NCI-H524 (cell line): ENCODE measurements around the gene AOPEP.

Experiments
- DNase-seq, 2 experiments: peaks; one replicate each; lab custom pipeline; 2025; lab: John Stamatoyannopoulos, UW

AOPEP gene

DNA sequence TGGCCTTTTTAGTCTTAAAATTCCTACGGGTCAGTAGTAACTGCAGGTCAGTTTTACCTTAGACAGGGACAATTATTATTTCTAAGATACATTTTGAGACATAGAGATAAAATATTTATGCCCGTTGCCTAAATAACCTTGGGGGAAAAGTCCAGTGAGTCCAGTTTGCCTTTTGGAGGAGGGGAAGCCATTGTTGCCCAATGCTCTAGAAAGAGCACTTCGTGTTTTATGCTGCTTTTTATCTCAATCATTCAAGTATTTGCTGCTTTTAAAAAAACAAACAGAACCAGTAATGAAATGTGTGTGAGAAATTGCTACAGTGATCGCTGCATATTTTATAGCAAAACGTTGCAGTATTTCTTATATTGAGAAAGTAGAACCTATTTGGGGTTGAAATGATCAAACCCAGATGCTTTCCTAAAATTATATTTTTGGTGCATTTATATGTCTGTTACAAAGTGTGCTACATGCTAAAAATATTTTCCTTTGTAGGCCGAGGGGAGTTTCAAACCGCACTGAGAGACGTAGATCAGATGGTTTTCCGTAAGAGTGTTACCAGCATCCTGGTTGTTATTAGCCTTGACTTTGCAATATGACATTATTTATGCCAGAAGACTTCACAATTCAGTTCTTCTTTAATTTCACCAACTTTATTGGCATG, 266.8 kb downstream of the AOPEP start:
- no peak for DNase-seq

DNA sequence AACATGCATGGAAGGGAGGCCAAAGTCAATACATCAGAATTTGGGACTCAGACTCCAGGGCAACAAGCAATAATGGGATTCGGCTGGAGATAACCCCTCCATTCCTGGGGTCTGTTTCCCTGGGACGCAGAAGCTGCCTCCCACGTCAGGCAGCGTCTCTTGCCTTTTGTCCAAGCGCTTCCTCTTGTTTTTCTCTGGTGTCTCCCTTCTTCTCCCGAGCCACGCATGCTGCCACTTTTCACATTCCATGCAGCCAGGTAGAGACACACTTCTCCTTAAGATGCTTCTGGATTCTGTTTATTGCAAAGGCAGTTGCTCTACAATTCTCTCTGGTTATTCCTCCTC, 267.3 kb downstream of the AOPEP start:
- DNase-seq, result no peak

DNA sequence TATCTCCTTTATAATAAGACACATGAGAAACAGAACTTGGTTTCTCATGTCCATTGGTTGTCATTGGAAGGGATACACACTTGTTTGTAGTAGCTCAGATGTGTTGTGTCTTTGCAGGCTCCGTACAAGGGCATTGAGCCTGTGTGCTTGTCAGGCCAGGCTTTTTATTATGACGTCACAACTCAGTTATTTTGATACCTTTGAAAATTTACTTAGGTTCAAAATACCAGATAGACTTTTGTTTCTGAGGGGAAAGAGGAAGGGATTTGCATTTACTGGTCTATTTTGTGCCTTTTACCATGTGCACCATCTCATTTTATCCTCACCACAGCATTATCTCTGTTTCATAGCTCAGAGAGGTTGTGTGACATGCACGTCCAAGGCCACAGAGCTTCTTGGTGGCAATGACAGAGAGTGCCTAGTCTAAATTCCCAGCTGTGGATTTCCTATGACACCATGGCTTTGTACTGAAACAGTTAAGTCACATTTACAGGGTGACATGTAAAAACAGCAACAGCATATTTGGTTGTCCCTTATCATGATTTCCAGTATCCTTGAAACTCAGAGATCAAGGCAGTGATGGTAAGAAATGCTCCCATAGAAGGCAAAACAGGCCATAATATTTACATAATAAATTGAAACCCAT, 268.7 kb downstream of the AOPEP start:
- DNase-seq, result no peak

DNA sequence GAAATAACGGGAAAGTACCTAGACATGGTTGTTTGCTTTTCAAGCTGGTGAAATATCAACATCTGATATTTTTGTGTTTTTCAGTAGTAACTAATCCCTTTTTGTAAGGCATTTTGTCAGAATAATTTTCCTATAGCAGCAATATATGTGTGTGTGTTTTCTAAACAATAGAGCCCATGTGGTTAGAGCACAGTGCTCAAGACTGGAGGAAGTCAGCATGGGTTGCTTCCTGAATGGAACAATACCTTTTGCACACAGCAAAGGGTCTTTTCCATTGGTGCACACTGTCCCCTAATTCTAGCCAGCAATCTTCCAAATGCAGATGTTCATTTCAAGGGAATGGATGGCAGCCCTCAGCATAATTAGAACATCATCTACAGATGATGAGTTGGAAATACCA, 270.1 kb downstream of the AOPEP start:
- DNase-seq, result no peak

DNA sequence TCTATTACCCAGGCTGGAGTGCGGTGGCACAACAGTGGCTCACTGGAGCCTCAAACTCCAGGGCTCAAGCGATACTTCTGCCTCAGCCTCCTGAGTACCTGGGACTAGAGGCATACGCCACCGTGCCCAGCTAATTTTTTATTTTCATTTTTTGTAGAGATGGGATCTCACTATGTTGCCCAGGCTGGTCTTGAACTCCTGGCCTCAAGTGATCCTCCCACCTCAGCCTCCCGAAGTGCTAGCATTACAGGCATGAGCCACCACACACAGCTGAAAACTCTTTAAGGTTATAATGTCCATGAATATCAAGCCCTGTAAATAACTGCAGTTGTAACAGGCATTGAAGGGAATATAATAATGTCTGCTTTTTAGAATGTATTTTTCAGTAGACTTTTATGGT, 271.2 kb downstream of the AOPEP start:
- no peak for DNase-seq

DNA sequence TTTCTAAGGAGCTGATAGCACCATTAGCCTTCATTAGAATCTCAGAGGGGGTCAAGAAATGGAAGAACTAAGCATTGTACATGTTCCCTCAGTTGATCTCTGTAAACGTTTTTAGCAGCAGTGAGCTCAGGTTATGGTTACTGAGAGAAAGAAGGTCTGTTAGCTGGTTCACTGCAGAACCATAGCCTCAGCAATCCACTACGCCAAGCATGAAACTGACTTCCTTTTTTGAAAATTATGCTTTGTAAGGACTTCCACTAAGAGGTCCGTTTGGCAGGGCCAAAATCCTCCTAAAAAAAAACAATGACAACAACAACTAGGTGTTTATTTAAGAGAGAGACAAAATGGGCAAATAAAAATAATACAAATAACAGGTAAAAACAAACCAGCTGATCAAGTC, 273.3 kb downstream of the AOPEP start:
- DNase-seq, result no peak

DNA sequence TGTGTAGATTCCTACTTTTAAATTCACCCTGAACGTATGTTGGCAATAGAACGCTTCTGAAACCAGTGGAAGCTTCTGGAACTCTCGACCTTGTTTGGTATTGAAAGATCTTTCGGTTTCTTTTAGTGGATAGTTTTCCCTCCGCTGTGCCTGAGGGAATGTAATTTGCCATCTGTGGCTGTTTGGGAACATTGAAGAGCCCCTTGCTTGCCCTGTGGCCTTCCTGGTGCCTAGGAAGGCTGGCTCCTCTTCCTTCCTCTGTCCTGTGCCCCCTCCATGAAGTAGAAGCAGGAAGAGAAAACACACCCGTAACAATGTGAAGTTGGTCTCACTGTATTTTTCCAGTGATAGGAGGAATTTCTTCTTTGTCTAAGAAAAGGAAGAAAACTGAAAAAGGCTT, 274.3 kb downstream of the AOPEP start:
- DNase-seq, result no peak

DNA sequence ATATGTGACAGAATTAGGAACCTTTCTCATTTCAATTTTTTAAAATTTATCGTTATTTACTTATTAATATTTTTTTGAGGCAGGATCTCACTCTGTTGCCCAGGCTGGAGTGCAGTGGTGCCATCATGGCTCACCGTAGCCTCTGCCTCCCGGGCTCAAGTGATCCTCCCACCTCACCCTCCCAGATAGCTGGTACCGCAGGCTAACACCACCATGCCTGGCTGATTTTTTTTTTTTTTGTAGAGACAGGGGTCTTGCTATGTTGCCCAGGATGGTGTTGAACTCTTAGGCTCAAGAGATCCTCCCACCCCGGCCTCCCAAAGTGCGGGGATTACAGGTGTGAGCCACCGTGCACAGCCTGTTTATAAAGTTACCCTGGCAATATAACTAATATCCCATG, 275.2 kb downstream of the AOPEP start:
- no peak for DNase-seq

DNA sequence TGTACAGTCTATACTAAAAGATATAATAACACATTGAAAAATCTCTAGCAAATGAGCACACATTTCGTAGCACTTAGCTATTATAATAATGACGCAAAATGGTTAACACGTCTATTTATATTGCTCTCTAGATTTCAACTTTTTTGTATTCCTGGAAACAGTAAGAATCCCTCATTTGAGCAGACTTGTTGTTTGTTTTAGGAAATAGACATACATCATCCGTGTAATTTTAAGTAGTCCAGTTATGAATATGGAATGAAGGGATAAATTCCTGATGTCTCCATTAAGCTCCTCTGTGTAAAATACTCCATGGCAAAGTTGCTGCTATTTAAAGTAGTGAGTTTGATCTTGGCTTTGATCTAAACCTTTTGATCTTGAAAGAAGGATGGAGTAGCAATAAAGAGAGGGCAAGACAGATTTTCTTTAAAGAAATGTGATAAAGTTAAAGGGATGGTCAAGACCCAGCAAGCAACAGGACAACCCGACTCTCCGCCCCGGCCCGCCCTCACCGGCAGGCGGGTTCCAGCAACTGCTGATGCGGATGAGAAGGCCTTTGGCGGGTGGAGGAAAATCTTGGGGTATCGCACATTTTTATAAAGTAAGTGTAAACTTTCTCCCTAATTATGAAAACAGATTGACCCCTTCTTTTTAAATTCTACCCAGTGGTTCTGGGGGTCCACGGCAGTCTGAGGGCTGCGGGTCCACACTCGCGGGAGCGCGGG, 277.4 kb downstream of the AOPEP start:
- DNase-seq, result peak in 1 of 2 experiments; percentile 22

DNA sequence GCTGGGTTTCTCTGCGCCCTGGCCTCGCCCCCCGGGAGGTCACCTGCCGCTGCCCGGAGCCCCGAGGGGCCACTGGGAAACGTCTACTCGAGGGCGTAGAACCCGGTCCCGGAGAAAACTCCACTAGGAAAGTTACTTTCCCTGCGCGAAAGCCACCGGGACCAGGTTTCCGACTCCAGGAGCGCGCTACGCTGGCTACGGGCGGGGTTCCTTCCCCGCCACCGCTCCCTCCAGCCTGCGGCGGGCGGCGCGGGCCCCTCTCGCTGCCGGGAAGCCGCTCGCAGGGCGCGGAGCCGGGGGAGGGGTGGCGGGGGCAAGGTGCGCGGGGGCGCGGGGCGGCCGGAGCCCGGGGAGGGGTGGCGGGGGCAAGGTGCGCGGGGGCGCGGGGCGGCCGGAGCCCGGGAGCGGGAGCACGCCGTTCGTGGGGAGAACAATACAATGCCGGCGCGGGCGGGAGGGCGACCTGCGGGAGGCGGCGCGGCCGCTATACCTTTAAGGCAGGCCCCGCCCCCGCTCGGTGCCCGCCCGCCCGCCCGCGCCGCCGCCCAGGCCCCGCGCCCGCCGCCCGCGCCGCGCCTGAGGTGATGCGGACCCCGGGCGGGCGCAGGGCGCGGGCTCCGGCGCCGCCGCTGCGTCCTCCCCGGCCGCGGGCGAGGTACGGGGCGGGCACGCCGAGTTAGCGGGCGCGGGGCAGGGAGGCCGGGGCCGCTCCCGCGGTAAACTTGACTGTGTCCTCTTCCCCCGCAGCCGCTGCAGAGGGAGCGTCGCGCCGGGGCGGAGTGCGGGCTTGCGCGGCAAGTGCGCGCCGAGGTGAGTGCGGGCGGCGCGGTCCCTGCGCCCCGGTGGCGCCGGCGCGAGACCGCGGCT, 278.1 kb downstream of the AOPEP start:
- peak in 1 of 2 experiments; percentile 24 for DNase-seq

DNA sequence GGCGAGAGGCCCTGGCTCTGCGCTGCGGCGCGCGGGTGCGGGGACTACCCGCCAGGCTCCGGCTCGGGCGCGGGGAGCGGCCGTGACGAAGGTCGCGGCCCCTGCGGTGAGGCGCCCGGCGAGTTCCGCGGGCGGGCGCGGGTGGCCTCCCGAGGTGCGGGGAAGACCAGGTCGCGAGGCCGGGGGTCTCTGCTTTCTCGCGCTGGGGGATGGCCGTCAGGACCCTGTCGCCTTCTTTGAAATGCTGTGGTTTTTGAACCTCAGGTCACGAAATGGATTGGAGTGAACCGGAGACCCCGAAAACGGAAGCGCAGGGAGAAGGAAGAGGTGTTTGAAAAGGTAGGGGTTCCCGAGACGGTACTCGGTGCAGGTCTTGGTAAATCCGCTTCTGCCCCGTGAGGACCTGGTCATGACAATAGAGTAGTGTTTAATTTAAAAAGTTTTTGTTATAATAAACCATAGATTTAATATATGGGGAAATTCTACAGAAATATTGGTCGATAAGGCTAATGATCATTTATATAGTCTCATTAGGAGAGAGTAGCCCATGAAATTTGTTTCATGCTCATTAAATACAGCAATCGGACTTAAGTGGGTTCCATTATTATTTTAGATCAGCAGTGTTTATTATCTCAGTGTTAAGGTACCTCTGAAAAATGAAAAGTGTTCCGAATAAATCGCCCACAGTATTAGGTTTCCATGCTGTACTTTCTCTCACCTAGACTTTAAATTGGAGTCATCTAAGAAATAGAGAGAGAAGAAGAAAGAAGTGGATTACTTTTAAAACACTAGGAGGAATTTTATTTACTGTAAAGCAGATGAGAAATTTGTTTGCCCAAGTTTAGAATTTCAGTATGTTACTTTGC, 279.0 kb downstream of the AOPEP start:
- DNase-seq, result no peak

DNA sequence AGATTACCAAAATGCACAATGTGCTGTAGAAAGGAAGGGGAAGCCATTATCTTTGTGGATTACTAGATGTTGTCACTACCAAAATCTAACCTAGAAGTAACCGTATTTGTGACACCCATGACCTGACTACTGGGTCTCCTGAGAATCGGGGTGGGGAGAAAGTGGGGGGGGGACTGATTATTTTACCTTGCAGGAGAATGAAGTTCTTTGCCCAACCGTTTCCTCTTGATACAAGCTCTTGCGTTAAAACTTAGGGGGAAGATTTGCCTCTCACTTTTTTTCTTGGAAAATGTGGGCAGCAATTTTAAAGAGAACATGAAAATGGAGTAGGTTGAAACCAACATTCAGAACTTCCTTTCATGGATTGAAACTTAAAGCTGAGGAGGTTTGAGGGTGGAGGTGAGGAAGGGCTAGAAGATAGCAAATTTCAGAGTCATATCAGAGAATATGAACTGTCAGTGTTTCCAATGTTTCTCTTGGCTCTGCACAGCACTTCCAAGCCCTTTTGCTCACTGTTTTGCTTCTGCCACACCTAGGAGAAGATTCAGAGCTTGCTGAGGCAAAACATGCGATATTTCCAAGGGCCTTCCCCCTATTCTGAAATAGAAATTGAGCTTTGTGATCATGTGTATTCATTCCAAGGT, 280.8 kb downstream of the AOPEP start:
- no peak for DNase-seq

DNA sequence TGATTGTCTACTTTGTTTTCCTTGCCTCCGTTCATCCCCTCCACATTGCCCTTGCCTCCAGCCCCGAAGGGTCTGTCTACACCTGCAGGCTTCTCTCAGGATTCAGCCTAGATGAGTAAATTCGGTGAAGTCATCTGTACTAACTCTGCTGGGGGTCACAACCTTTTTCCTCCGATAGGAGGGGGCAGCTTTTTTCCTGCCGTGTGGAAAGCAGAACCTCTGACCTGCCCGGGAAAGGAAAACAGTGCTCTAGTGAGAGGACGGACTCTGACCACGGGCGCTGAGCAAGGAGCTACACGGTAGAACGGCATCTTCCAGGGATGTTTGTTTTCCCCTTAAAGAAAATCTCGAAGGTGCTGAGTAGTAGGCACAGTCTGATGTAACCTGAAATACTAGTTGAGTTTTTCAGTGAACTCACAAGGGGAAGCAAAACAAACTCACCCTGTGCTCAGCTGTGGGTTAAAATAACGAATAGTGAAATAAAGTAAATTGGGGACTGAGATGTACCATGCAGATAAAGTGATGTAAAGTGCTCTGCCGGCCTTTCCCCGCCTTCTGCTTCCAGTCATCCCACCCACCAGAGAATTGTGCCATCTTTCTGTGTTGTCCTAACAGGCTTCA, 281.8 kb downstream of the AOPEP start:
- DNase-seq, result no peak

DNA sequence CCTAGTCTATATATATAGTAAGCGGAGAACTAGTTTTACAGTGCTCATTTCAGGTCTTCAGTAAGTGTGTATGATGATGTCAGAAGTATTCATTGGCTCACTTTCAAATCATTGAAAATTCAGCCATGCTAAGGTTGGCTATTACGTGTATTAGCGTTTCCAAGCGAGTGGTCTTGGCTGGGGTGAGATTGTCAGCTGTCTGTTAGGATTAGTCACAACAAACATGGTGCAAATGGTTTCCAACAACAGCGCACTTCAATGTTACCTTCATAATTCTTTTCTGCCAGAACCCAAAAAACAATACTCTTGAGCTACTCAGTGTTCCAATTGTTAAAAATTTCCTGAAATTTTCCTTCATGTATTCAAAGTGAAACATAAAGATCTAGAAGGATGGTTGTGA, 283.0 kb downstream of the AOPEP start:
- no peak for DNase-seq

DNA sequence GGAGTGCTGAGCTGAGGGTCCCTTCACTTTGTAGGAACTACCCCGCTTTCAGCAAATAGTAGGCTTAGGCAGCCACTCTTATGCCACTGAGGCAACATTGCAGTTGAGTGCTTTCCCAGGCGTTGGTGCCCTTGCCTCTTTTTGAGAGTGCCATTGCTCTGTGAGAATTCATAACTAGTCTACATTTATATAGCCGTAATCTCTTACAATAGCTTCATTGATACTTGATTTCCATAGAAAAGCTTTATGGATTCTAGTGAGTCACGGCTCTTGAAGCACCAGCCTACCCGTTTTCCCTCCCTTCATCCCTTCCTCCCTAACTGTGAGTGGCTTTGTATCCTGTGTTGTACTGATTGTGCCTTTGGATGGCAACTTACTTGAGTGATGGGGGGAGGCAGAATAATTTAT, 283.9 kb downstream of the AOPEP start:
- no peak for DNase-seq

DNA sequence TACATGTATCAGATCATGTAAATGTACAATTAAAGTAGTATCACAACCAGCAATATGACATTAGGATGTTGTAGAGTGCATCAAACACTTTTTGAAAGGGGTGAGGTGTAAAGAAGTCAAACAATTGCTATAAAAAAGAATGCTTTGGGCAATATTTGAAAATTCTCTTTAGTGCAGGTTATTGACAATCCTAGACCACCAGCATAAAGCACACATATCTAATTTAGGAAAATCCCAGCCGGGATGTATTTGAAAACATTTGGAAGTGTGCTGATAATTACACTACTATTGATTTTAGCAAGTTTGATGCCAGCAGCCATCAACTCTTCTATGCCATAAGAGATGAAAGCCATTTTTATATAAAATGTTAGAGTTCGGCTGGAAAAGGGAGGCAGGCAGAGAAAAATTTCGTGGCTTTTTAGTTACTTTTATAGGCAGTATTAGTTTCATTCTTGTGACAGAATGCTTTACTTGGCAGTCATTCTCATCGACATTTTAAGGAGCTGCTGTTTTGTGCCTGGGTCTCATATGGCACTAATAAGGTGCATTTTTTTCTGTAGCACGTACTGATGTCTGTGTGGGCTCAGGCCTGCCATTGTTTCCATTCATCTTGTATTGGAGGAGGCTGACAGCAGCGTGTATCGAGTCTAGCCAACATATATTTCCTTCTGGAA, 285.7 kb downstream of the AOPEP start:
- no peak for DNase-seq

DNA sequence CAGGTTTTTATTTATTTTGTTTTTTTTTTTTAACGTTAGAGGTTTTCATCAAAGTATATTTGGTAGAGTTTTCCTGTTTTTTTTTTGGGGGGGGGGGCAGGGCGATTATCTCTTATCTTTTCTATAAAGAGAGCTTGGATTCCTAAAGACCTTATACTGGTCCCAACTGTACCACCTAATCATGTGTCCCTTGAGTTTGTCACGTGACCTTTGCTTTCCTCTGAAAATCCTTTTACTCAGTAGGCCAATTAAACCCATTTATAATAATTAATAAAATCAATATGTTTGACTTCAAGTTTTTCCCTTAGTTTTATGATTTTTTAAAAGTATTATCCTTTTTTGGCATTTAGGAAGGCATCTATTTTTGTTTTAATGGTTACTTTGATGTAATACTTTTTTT, 286.4 kb downstream of the AOPEP start:
- no peak for DNase-seq

DNA sequence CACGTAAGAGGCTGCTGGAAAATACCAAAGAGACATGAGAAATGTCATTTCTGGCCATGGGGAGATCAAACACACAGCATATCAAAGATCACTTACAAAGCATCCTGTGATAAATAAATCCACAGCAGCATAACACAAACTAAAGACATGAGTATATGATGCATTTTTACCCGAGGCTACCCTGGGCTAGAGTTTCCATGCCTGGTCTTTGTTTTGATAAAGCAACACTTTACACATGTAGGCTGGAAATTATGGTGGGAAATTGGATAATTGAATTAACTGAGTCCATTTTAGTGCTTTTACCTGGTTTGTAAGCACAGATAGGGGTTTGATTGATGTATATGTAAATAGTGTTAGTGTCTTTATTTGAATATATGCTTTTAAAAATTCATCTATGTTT, 288.4 kb downstream of the AOPEP start:
- DNase-seq, result no peak

DNA sequence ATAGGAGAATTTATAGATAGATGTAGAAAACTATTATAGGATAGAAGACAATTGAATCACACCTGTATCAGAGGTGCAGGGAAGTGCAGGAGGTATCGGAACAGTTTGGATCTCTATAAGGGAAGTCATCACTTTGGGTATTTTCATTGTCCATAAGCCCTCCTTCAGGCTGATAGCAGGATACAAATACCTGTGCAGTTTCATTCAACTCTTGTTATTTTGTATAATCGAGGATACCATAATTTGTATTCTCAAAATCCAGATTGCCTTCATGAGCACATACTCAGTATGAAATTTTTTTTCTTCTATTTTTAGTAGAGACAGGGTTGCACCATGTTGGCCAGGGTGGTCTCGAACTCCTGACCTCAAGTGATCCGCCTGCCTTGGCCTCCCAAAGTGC, 289.1 kb downstream of the AOPEP start:
- DNase-seq, result no peak

DNA sequence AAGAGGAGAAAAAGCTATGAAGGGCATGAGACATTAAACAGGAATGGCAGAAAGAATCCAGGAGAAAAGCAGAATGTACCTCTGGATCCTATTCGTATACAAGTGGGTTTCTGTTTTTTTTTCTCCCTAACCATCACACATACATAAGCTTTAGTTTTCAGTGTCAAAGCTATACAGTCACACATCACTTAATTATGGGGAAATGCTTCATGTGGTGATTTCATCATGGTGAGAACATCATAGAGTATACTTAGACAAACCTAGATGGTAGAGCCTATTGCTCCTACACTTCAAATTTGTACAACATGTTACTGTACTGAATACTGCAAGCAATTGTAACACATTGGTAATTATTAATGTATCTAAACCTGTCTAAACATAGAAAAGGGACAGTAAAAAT, 290.6 kb downstream of the AOPEP start:
- no peak for DNase-seq
